IMR-90 (cell line): ENCODE data around the gene CALN1. TPM values are rescaled to one million over a fixed set of nuclear protein-coding genes. Genes with fewer than 3 reads are reported as not detected.

Experiments
- ATAC-seq: fragments of 200-7000 bp; cut with Tn5 transposase; 2 replicates; pipeline ENCODE4 v1.9.1; 2020; ENCODE audit warnings: low read depth, mild to moderate bottlenecking, moderate library complexity
- BruUV-seq: library from RNA; stranded (reverse); fragments of 400-500 nt; replicated peaks from 2 replicates; lab custom pipeline; 2021; lab: Mats Ljungman, UMichigan
- CTCF ChIA-PET: fragments of 300-600 bp; formaldehyde crosslinking; extraction: SDS; loops from one replicate; lab custom pipeline; 2021; ENCODE audit warnings: antibody characterized with exemption; lab: Yijun Ruan, JAX
- POLR2A ChIA-PET: fragments of 300-600 bp; sonication (Branson Sonifier 250); formaldehyde crosslinking; loops from one replicate; lab custom pipeline; 2022; ENCODE audit warnings: antibody characterized with exemption; ENCODE audit not compliant: unreplicated experiment; lab: Charles Lee
- DNase-seq: peaks from one replicate; pipeline ENCODE4 v3.0.0; 2013
- H2AFZ ChIP-seq: replicated peaks from 2 replicates; pipeline ENCODE3; 2013; ENCODE audit warnings: low read length, mild to moderate bottlenecking; ENCODE audit not compliant: poor library complexity
- H2AK5ac ChIP-seq: 2 replicates; pipeline ENCODE4 v1.6.1; 2013; ENCODE audit warnings: low read depth, low read length, inconsistent platforms
- H2AK9ac ChIP-seq: replicated peaks from 2 replicates; pipeline ENCODE3; 2013; ENCODE audit warnings: mild to moderate bottlenecking, low read depth, low read length, moderate library complexity; ENCODE audit not compliant: poor library complexity
- H2BK120ac ChIP-seq: 2 replicates; pipeline ENCODE4 v1.6.1; 2013; ENCODE audit warnings: low read depth, low read length, inconsistent platforms
- H2BK15ac ChIP-seq: 3 replicates; pipeline ENCODE4 v1.6.1; 2013; ENCODE audit warnings: low read depth, low read length, inconsistent platforms
- H2BK20ac ChIP-seq: 2 replicates; pipeline ENCODE4 v1.6.1; 2013; ENCODE audit warnings: low read depth, mild to moderate bottlenecking, inconsistent platforms, low read length, moderate library complexity
- H2BK5ac ChIP-seq: 2 replicates; pipeline ENCODE4 v1.6.1; 2013; ENCODE audit warnings: mild to moderate bottlenecking, low read depth, low read length, inconsistent platforms; ENCODE audit not compliant: poor library complexity, severe bottlenecking
- H3K14ac ChIP-seq: replicated peaks from 2 replicates; pipeline ENCODE4 v1.6.1; 2013; ENCODE audit warnings: low read depth, low read length, inconsistent platforms
- H3K18ac ChIP-seq: 2 replicates; pipeline ENCODE4 v1.6.1; 2013; ENCODE audit warnings: low read depth, low read length, control low read depth
- H3K23ac ChIP-seq: 2 replicates; pipeline ENCODE4 v1.6.1; 2013; ENCODE audit warnings: low read depth, low read length, inconsistent platforms
- H3K27ac ChIP-seq: 2 replicates; pipeline ENCODE4 v1.5.1; 2013; ENCODE audit warnings: mild to moderate bottlenecking, control low read depth, low read length; ENCODE audit not compliant: insufficient read depth
- H3K27me3 ChIP-seq: 2 replicates; pipeline ENCODE4 v1.6.1; 2013; ENCODE audit warnings: low read length; ENCODE audit not compliant: control insufficient read depth, insufficient read depth
- H3K36me3 ChIP-seq: 2 replicates; pipeline ENCODE4 v1.6.1; 2013; ENCODE audit warnings: low read length, mixed read lengths; ENCODE audit not compliant: control insufficient read depth, insufficient read depth
- H3K4ac ChIP-seq: 2 replicates; pipeline ENCODE4 v1.6.1; 2013; ENCODE audit warnings: low read depth, low read length, inconsistent platforms
- H3K4me1 ChIP-seq: 2 replicates; pipeline ENCODE4 v1.6.1; 2013; ENCODE audit warnings: low read length, mixed read lengths; ENCODE audit not compliant: control insufficient read depth, insufficient read depth
- H3K4me2 ChIP-seq: 2 replicates; pipeline ENCODE4 v1.6.1; 2013; ENCODE audit warnings: low read depth, mild to moderate bottlenecking, control low read depth, low read length, moderate library complexity
- H3K4me3 ChIP-seq: 2 replicates; pipeline ENCODE4 v1.5.1; 2013; ENCODE audit warnings: low read depth, mild to moderate bottlenecking, control low read depth, low read length, moderate library complexity; ENCODE audit not compliant: insufficient read depth
- H3K56ac ChIP-seq: 2 replicates; pipeline ENCODE4 v1.6.1; 2013; ENCODE audit warnings: low read length, inconsistent platforms; ENCODE audit not compliant: insufficient read depth; ENCODE audit errors: extremely low read depth
- H3K79me1 ChIP-seq, 2 experiments: 2 replicates each; pipeline ENCODE4 v1.6.1; 2013; ENCODE audit warnings: low read length in 2 of 2, inconsistent platforms in 1 of 2, low read depth in 1 of 2
- H3K9ac ChIP-seq: 2 replicates; pipeline ENCODE4 v1.6.1; 2013; ENCODE audit warnings: low read depth, low read length, control low read depth
- H3K9me1 ChIP-seq: 2 replicates; pipeline ENCODE4 v1.6.1; 2013; ENCODE audit warnings: low read length, inconsistent platforms; ENCODE audit not compliant: insufficient read depth
- H3K9me3 ChIP-seq: 2 replicates; pipeline ENCODE4 v1.6.1; 2013; ENCODE audit warnings: low read length; ENCODE audit not compliant: control insufficient read depth, insufficient read depth
- H4K20me1 ChIP-seq: 2 replicates; pipeline ENCODE4 v1.6.1; 2013; ENCODE audit warnings: low read length, inconsistent platforms; ENCODE audit not compliant: insufficient read depth
- H4K5ac ChIP-seq: 2 replicates; pipeline ENCODE4 v1.6.1; 2013; ENCODE audit warnings: mild to moderate bottlenecking, low read depth, low read length, control low read depth
- H4K8ac ChIP-seq, 2 experiments: 2 replicates each; pipeline ENCODE4 v1.6.1; 2013; ENCODE audit warnings: low read depth in 2 of 2, low read length in 2 of 2, control low read depth in 1 of 2, inconsistent platforms in 1 of 2
- H4K91ac ChIP-seq: 2 replicates; pipeline ENCODE4 v1.6.1; 2013; ENCODE audit warnings: low read depth, low read length, inconsistent platforms; ENCODE audit not compliant: insufficient read depth
- BHLHE40 ChIP-seq: fragments of 150-350 bp; IDR thresholded peaks from 2 replicates; pipeline ENCODE4 v1.6.1; 2016; ENCODE audit warnings: mild to moderate bottlenecking, low read depth, low read length
- CEBPB ChIP-seq: IDR thresholded peaks from 2 replicates; pipeline ENCODE4 v1.6.1; 2012; ENCODE audit warnings: low read depth, low read length, improper control_type of control experiment
- CHD1 ChIP-seq: IDR thresholded peaks from 2 replicates; pipeline ENCODE4 v1.6.1; 2012; ENCODE audit warnings: low read depth, low read length, improper control_type of control experiment
- NFE2L2 ChIP-seq: fragments of 150-350 bp; IDR thresholded peaks from 2 replicates; pipeline ENCODE4 v1.6.1; 2016; ENCODE audit warnings: low read depth, mild to moderate bottlenecking, low read length
- RFX5 ChIP-seq: IDR thresholded peaks from 2 replicates; pipeline ENCODE4 v1.8.0; 2012; ENCODE audit warnings: low read depth, mild to moderate bottlenecking, low read length, moderate library complexity
- WGBS, 2 experiments: methylation state at CpG; one replicate each; pipeline versions ENCODE4 v1.1.5 to v1.1.7; 2013; ENCODE audit warnings: missing lambda C conversion rate in 2 of 2; ENCODE audit not compliant: insufficient read length in 1 of 2; ENCODE audit errors: extremely low coverage in 2 of 2; 5-methylcytosine and 5-hydroxymethylcytosine counted together
- dilution Hi-C: fragments of 300-500 bp; cut with HindIII; formaldehyde crosslinking; loops from one replicate; pipeline ENCODE4 v1.14.3; 2018; ENCODE audit warnings: low sequenced_read_pairs; ENCODE audit not compliant: unreplicated experiment
- in situ Hi-C: fragments of 300-500 bp; cut with MboI; formaldehyde crosslinking; loops from 3 replicates; pipeline ENCODE4 v1.14.3; 2019; ENCODE audit warnings: low sequenced_read_pairs, inconsistent platforms, mixed read lengths
- intact Hi-C: fragments of 100-400 bp; cut with micrococcal nuclease; formaldehyde crosslinking; loops from 2 replicates; pipeline ENCODE4 v1.10.0; 2022
- polyA plus RNA-seq, 3 experiments: library from polyadenylated mRNA; depleted of rRNA; stranded (reverse); fragments of >200 nt; gene quantifications; 2 replicates each; pipeline ENCODE4 v1.2.3, GENCODE V29; 2012; ENCODE audit warnings: low replicate concordance in 1 of 3
- total RNA-seq: library from RNA; depleted of rRNA; stranded (reverse); fragments of >200 nt; gene quantifications from 2 replicates; pipeline ENCODE4 v1.2.3, GENCODE V29; 2012

CALN1 gene
- total and polyA plus RNA-seq, 2 of the 4 experiments (the other 2 are of a cell fraction): not detected

DNA sequence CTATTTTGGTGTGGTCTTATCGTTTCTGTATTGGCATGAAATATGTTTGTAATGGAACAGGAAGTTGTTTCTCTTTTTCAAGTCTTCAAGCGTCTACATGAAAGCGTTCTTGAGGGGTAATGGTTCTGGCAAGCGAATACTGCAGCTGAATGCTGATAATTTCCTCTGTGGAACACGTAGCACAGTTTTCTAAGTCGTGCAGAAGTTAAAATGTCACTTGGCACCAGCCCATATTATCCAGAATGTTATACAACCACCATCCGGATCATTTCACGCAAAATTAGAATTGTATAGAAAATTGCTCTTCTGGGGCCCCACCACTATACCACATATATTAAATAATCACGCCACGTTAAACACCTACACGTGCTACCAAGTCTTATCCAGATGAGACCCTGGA is 354.3 kb downstream of the CALN1 start:
- Histone ChIP-seq H3K4me1 (no peaks in the 10 kb centered on the region), H4K91ac (no peak overlapping the region), H3K14ac (no peak overlapping the region), H3K9me1 (no peaks in the 10 kb centered on the region), H3K4ac (no peak overlapping the region), H4K8ac (no peak overlapping the region), H3K4me3 (no peak overlapping the region), H2BK5ac (no peak overlapping the region), H2AFZ (no peak overlapping the region), H2AK5ac (no peak overlapping the region), H3K18ac (no peak overlapping the region), H2BK15ac (no peak overlapping the region), H2BK120ac (no peak overlapping the region), H4K20me1 (no peaks in the 10 kb centered on the region), H3K27ac (no peak overlapping the region), H3K27me3 (no peaks in the 10 kb centered on the region), H3K56ac (no peak overlapping the region), H3K23ac (no peak overlapping the region), H3K36me3 (no peaks in the 10 kb centered on the region), H3K9me3 (0 out of 2 replicates have a peak, but pooled peaks cover 1% of the 10 kb centered on the region), H3K4me2 (no peak overlapping the region), H3K9ac (no peak overlapping the region), H3K79me1 (no peaks in the 10 kb centered on the region), H4K5ac (no peak overlapping the region), H2AK9ac (no peak overlapping the region), H2BK20ac (no peak overlapping the region)
- no peak for ATAC-seq
- in situ Hi-C loops (no loop called here), intact Hi-C loops (no loop called here), dilution Hi-C loops (no loop called here)
- ChIA-PET CTCF (no interaction called here), POLR2A (no interaction called here)
- TF ChIP-seq BHLHE40: no peak
- no peak for TF ChIP-seq CHD1
- TF ChIP-seq NFE2L2: no peak
- no peak for TF ChIP-seq CEBPB
- no peak for TF ChIP-seq RFX5
- WGBS, 2 experiments: no CpG with 5 or more reads among the region's 11 CpGs
- DNase-seq: no peak
- BruUV-seq: no TSS peak
